ENCODE measurements around the gene UPF1. TPM values are rescaled to one million over a fixed set of nuclear protein-coding genes. Genes with fewer than 3 reads are reported as not detected.

UPF1 gene
- total RNA-seq, 1 experiment from 2014 or later, result 96.6 TPM

DNA sequence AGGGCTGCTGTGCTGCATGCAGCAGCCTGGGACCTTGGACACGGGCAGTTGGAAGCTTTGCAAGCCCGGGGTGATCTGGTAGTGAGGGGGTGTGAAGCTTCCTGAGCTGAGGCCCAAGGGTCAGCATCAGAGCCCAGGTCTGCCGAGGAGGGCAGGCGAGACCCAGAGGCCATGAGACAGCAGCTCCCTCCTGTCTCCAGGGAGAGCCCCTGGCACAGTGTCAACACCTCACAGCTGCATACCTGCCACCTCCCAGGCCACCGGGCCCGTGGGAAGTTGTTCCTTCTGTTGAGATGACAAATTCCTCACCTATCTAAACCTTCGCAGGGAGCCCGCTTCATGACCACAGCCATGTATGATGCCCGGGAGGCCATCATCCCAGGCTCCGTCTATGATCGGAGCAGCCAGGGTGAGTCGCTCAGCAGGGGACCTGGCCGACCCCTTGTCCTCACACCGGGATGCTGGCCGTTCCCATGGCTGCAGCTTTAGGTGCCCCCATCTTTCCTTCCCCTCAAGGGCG lies 32.1 kb downstream of the UPF1 start:
- ChIA-PET POLR2A (no interaction called here), CTCF (interaction anchor here (0.5 to 1.0 kb wide), 2 partner anchors 8 to 90 kb away, joined by 3 read pairs; no protein-coding TSS in a partner anchor)
- Histone ChIP-seq H3K36me3 (ENCODE audit: control insufficient read depth, insufficient read depth, low read length) (peaks cover 6% of the 10 kb centered on the region), H3K4me3 (ENCODE audit: low read depth, low read length) (no peak overlapping the region), H3K27me3 (replicated peaks; ENCODE audit: control insufficient read depth, insufficient read depth, low read length) (no peaks in the 10 kb centered on the region), H3K4me1 (no peaks in the 10 kb centered on the region), H3K9me3 (no peaks in the 10 kb centered on the region)
- intact Hi-C loops (cut with micrococcal nuclease; ENCODE audit: unreplicated experiment), result no loop called here
- TF ChIP-seq, protein P1, sequence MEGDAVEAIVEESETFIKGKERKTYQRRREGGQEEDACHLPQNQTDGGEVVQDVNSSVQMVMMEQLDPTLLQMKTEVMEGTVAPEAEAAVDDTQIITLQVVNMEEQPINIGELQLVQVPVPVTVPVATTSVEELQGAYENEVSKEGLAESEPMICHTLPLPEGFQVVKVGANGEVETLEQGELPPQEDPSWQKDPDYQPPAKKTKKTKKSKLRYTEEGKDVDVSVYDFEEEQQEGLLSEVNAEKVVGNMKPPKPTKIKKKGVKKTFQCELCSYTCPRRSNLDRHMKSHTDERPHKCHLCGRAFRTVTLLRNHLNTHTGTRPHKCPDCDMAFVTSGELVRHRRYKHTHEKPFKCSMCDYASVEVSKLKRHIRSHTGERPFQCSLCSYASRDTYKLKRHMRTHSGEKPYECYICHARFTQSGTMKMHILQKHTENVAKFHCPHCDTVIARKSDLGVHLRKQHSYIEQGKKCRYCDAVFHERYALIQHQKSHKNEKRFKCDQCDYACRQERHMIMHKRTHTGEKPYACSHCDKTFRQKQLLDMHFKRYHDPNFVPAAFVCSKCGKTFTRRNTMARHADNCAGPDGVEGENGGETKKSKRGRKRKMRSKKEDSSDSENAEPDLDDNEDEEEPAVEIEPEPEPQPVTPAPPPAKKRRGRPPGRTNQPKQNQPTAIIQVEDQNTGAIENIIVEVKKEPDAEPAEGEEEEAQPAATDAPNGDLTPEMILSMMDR (IDR thresholded peaks at IDR 0.05; ENCODE audit: insufficient read depth in 1 of 2, low read depth in 1 of 2, low read length in 1 of 2, severe bottlenecking in 1 of 2, unreplicated experiment in 1 of 2), result no peak
- H3K4me1 Mint-ChIP-seq (ENCODE audit: low read depth, unreplicated experiment), result no peaks in the 10 kb centered on the region
- DNase-seq, result no peak
- no peak overlapping the region for H3K4me3 Mint-ChIP-seq (ENCODE audit: unreplicated experiment)
- H3K27me3 Mint-ChIP-seq (ENCODE audit: insufficient read depth, unreplicated experiment), result no peaks in the 10 kb centered on the region
- H3K36me3 Mint-ChIP-seq (ENCODE audit: insufficient read depth, unreplicated experiment), result peaks cover 83% of the 10 kb centered on the region
- no TSS peak for BruUV-seq (replicated peaks)
- H3K27ac Mint-ChIP-seq (ENCODE audit: unreplicated experiment), result no peak overlapping the region
- H3K9me3 Mint-ChIP-seq (ENCODE audit: unreplicated experiment), result no peaks in the 10 kb centered on the region

DNA sequence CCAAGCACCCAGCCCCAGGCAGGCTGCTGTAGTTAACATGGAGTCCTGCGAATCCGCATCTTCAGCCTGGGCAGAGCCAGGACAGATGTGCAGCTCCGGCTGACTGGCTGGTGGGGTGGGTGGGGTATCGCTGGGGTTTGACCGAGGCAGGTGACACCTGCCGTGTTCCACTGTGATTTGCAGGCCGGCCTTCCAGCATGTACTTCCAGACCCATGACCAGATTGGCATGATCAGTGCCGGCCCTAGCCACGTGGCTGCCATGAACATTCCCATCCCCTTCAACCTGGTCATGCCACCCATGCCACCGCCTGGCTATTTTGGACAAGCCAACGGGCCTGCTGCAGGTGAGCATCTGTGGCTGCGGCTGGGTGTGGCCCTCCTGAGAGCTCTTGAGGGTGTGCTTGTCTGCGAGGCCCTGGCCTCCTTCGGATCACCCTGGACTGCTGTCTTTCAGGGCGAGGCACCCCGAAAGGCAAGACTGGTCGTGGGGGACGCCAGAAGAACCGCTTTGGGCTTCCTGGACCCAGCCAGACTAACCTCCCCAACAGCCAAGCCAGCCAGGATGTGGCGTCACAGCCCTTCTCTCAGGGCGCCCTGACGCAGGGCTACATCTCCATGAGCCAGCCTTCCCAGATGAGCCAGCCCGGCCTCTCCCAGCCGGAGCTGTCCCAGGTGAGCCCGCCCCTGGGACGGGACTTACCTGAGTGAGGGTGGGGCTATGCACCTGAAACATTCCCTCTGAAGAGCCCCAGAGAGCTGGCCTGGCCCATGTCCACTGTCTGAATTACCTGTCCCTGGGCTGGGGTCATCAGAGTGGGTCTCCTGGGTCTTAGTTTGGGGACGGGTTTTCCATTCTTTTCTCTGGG lies 33.6 kb downstream of the UPF1 start:
- ChIA-PET POLR2A (no interaction called here), CTCF (interaction anchor here (0.6 kb wide), 2 partner anchors 18 to 134 kb away, joined by 3 to 4 read pairs; no protein-coding TSS in a partner anchor)
- Histone ChIP-seq H3K4me3 (ENCODE audit: low read depth, low read length) (no peak overlapping the region), H3K27me3 (replicated peaks; ENCODE audit: control insufficient read depth, insufficient read depth, low read length) (no peaks in the 10 kb centered on the region), H3K9me3 (no peaks in the 10 kb centered on the region), H3K4me1 (no peaks in the 10 kb centered on the region), H3K36me3 (ENCODE audit: control insufficient read depth, insufficient read depth, low read length) (peaks cover 6% of the 10 kb centered on the region)
- intact Hi-C loops (cut with micrococcal nuclease; ENCODE audit: unreplicated experiment), result no loop called here
- BruUV-seq (replicated peaks), result no TSS peak
- no peak overlapping the region for H3K27ac Mint-ChIP-seq (ENCODE audit: unreplicated experiment)
- TF ChIP-seq, protein P1 (IDR thresholded peaks at IDR 0.05; ENCODE audit: insufficient read depth in 1 of 2, low read depth in 1 of 2, low read length in 1 of 2, severe bottlenecking in 1 of 2, unreplicated experiment in 1 of 2), result no peak
- H3K27me3 Mint-ChIP-seq (ENCODE audit: insufficient read depth, unreplicated experiment), result no peaks in the 10 kb centered on the region
- no peaks in the 10 kb centered on the region for H3K4me1 Mint-ChIP-seq (ENCODE audit: low read depth, unreplicated experiment)
- no peak overlapping the region for H3K4me3 Mint-ChIP-seq (ENCODE audit: unreplicated experiment)
- H3K36me3 Mint-ChIP-seq (ENCODE audit: insufficient read depth, unreplicated experiment), result peaks cover 85% of the 10 kb centered on the region
- H3K9me3 Mint-ChIP-seq (ENCODE audit: unreplicated experiment), result no peaks in the 10 kb centered on the region
- DNase-seq, result no peak

DNA sequence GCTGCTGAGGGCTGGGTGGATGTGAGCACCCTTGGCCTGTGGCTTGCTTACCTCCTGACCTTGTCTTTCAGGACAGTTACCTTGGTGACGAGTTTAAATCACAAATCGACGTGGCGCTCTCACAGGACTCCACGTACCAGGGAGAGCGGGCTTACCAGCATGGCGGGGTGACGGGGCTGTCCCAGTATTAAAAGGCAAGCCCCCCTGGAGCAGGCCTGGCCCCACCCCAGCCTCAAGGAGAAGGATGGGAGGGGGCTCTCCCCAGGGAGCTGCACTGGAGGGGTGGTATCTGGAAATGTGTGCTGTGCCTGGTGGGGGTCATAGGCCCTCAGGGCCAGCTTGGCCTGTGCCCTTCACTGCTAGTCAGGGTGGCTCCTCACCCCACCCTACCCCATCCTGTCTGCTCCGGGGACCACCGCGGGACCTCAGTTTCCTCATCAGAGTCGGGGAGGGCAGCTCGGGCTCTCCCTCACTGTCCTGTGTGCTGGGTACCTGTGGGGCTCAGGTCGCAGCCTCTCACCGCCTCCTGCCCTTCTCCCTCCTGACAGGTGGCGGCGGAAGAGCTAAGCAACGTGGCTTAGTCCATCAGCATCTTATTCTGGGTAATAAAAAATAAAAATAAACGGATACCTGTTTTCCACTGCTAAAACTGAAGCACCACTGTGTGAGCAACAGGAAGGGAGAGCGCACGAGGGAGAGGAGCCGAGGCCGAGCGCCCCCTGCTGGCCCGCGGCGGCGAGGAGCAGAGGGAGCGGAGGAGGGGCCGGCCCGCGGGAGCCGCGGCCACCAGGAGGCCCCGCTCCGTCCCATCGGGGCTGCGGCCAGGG lies 34.4 kb downstream of the UPF1 start:
- intact Hi-C loops (cut with micrococcal nuclease; ENCODE audit: unreplicated experiment), result no loop called here
- CTCF ChIA-PET, result no interaction called here
- no TSS peak for BruUV-seq (replicated peaks)

More for the DNA sequence above, 34.4 kb downstream of the UPF1 start:
- Mint-ChIP-seq H3K36me3 (ENCODE audit: insufficient read depth, unreplicated experiment) (peaks cover 84% of the 10 kb centered on the region), H3K27me3 (ENCODE audit: insufficient read depth, unreplicated experiment) (no peaks in the 10 kb centered on the region), H3K9me3 (ENCODE audit: unreplicated experiment) (no peaks in the 10 kb centered on the region), H3K4me3 (ENCODE audit: unreplicated experiment) (no peak overlapping the region), H3K27ac (ENCODE audit: unreplicated experiment) (no peak overlapping the region), H3K4me1 (ENCODE audit: low read depth, unreplicated experiment) (peaks cover under 1% of the 10 kb centered on the region)
- TF ChIP-seq, protein P1 (IDR thresholded peaks at IDR 0.05; ENCODE audit: insufficient read depth in 1 of 2, low read depth in 1 of 2, low read length in 1 of 2, severe bottlenecking in 1 of 2, unreplicated experiment in 1 of 2), result peak; percentile 54 to 72
- peaks cover 3% of the 10 kb centered on the region for H3K4me1 ChIP-seq
- DNase-seq, result peak in 1 of 2 experiments; percentile 62
- peaks cover 5% of the 10 kb centered on the region for H3K36me3 ChIP-seq (ENCODE audit: control insufficient read depth, insufficient read depth, low read length)
- H3K4me3 ChIP-seq (ENCODE audit: low read depth, low read length), result no peak overlapping the region
- H3K9me3 ChIP-seq, result no peaks in the 10 kb centered on the region
- H3K27me3 ChIP-seq (replicated peaks; ENCODE audit: control insufficient read depth, insufficient read depth, low read length), result no peaks in the 10 kb centered on the region
- POLR2A ChIA-PET, result no interaction called here

Data from Caco-2 (cell line).